Coronary artery (tissue), 2 donors: Measurements from ENCODE around the gene DOCK4.

Experiments used
- DNase-seq: peaks from one replicate; pipeline ENCODE4 v3.0.0-alpha.2; 2017; ENCODE audit warnings: low spot score
- H3K27ac ChIP-seq, 2 donors: fragments of 200-600 bp; sonication (generic); one replicate each; pipeline ENCODE4 v1.5.1; 2016 to 2019
- H3K4me3 ChIP-seq: fragments of 200-600 bp; sonication (generic); 2 replicates; pipeline ENCODE4 v1.5.1; 2016; ENCODE audit warnings: mild to moderate bottlenecking, moderate library complexity
- CTCF ChIP-seq: fragments of 200-600 bp; sonication (generic); IDR thresholded peaks from one replicate; pipeline ENCODE4 v1.5.1; 2019; ENCODE audit warnings: antibody characterized with exemption

The DOCK4 gene

GRCh38 chr7:112144284-112145059 is 61.7 kb downstream of the DOCK4 start:
- Histone ChIP-seq H3K27ac (no peak overlapping the region), H3K4me3 (no peak overlapping the region)
- no peak for DNase-seq
- TF ChIP-seq CTCF = no peak

- Histone ChIP-seq H3K27ac (no peak overlapping the region), H3K4me3 (peak overlapping the region; percentile 3)
- no peak for DNase-seq
- TF ChIP-seq CTCF = no peak
These were observed 62.6 kb downstream of the DOCK4 start for GRCh38 chr7:112143582-112143981.

- TF ChIP-seq CTCF = no peak
- no peak overlapping the region for H3K4me3 ChIP-seq
- H3K27ac ChIP-seq = no peak overlapping the region
- DNase-seq = no peak
These were observed 63.1 kb downstream of the DOCK4 start for GRCh38 chr7:112143136-112143535.

- Histone ChIP-seq H3K27ac (no peak overlapping the region), H3K4me3 (no peak overlapping the region)
- no peak for DNase-seq
- no peak for TF ChIP-seq CTCF
These were observed 65.6 kb downstream of the DOCK4 start for GRCh38 chr7:112140600-112140999.

GRCh38 chr7:112138938-112139337 is 67.3 kb downstream of the DOCK4 start:
- Histone ChIP-seq H3K27ac (no peak overlapping the region), H3K4me3 (no peak overlapping the region)
- TF ChIP-seq CTCF = no peak
- no peak for DNase-seq

GRCh38 chr7:112138325-112138852 is 67.8 kb downstream of the DOCK4 start:
- TF ChIP-seq CTCF = no peak
- no peak overlapping the region for H3K27ac ChIP-seq
- no peak overlapping the region for H3K4me3 ChIP-seq
- DNase-seq = no peak
